SJCRH30 (cell line): ENCODE data around the gene PERM1. TPM values are rescaled to one million over a fixed set of nuclear protein-coding genes. Genes with fewer than 3 reads are reported as not detected.
A peak's percentile ranks its signal among the peaks of the same experiment; 100 is the strongest.

Experiments used
- DNase-seq, 2 experiments: peaks; one replicate each; pipeline ENCODE4 v3.0.0-alpha.2; 2015 to 2020
- H3K27ac ChIP-seq: fragments of 250-450 bp; sonication (Bioruptor Pico); 2 replicates; pipeline ENCODE4 v1.5.1; 2020; ENCODE audit warnings: mild to moderate bottlenecking, moderate library complexity
- H3K27me3 ChIP-seq: fragments of 250-450 bp; sonication (Bioruptor Pico); 2 replicates; pipeline ENCODE4 v1.5.1; 2020; ENCODE audit warnings: mild to moderate bottlenecking, moderate library complexity
- H3K36me3 ChIP-seq: fragments of 250-450 bp; sonication (Bioruptor Pico); 2 replicates; pipeline ENCODE4 v1.5.1; 2020; ENCODE audit warnings: mild to moderate bottlenecking, moderate library complexity
- H3K4me1 ChIP-seq: fragments of 250-450 bp; sonication (Bioruptor Pico); 2 replicates; pipeline ENCODE4 v1.5.1; 2020; ENCODE audit warnings: mild to moderate bottlenecking, moderate library complexity
- H3K4me3 ChIP-seq: fragments of 250-450 bp; sonication (Bioruptor Pico); 2 replicates; pipeline ENCODE4 v1.5.1; 2020; ENCODE audit warnings: mild to moderate bottlenecking, moderate library complexity
- H3K9me3 ChIP-seq: fragments of 250-450 bp; sonication (Bioruptor Pico); replicated peaks from 2 replicates; pipeline ENCODE4 v1.5.1; 2020; ENCODE audit warnings: mild to moderate bottlenecking, moderate library complexity
- total RNA-seq: library from RNA; depleted of rRNA; stranded (reverse); fragments of >200 nt; shearing (Covaris generic); gene quantifications from 2 replicates; pipeline ENCODE4 v1.2.3, GENCODE V29; 2014

Gene PERM1
- total RNA-seq, 1 experiment from 2014 or later, result not detected

GRCh38 chr1:970973-971730, 10.7 kb downstream of the PERM1 start:
- H3K9me3 ChIP-seq, result no peaks in the 10 kb centered on the region
- no peaks in the 10 kb centered on the region; the same call in 1 of the 2 replicates for H3K4me1 ChIP-seq
- H3K27me3 ChIP-seq, result peaks cover 3% of the 10 kb centered on the region; the same call in 1 of the 2 replicates
- H3K4me3 ChIP-seq, result no peak overlapping the region
- no peak for DNase-seq
- no peaks in the 10 kb centered on the region for H3K36me3 ChIP-seq
- no peak overlapping the region for H3K27ac ChIP-seq

- Histone ChIP-seq H3K4me3 (no peak overlapping the region), H3K9me3 (no peaks in the 10 kb centered on the region), H3K27me3 (peaks cover 3% of the 10 kb centered on the region; the same call in 1 of the 2 replicates), H3K27ac (no peak overlapping the region), H3K4me1 (no peaks in the 10 kb centered on the region), H3K36me3 (no peaks in the 10 kb centered on the region)
- DNase-seq, result no peak
Observed at GRCh38 chr1:970242-970972, 11.5 kb downstream of the PERM1 start.

GRCh38 chr1:969260-969855, 12.5 kb downstream of the PERM1 start:
- no peaks in the 10 kb centered on the region for H3K27me3 ChIP-seq

GRCh38 chr1:967466-968343, 14.2 kb downstream of the PERM1 start:
- no peak for DNase-seq
- no peak overlapping the region for H3K4me3 ChIP-seq
- no peaks in the 10 kb centered on the region for H3K36me3 ChIP-seq
- no peaks in the 10 kb centered on the region for H3K4me1 ChIP-seq
- H3K27ac ChIP-seq, result no peak overlapping the region
- no peaks in the 10 kb centered on the region for H3K9me3 ChIP-seq
- no peaks in the 10 kb centered on the region for H3K27me3 ChIP-seq

More at GRCh38 chr1:969260-969855, 12.5 kb downstream of the PERM1 start:
- no peaks in the 10 kb centered on the region for H3K4me1 ChIP-seq
- H3K9me3 ChIP-seq, result no peaks in the 10 kb centered on the region
- no peaks in the 10 kb centered on the region for H3K36me3 ChIP-seq
- DNase-seq, result no peak
- no peak overlapping the region for H3K27ac ChIP-seq
- no peak overlapping the region for H3K4me3 ChIP-seq

GRCh38 chr1:966704-967300, 15.1 kb downstream of the PERM1 start:
- Histone ChIP-seq H3K27me3 (no peaks in the 10 kb centered on the region), H3K4me3 (peak overlapping the region; percentile 48), H3K27ac (no peak overlapping the region), H3K9me3 (no peaks in the 10 kb centered on the region), H3K4me1 (no peaks in the 10 kb centered on the region), H3K36me3 (no peaks in the 10 kb centered on the region)
- peak; percentile 38 to 39 for DNase-seq

- no peaks in the 10 kb centered on the region for H3K4me1 ChIP-seq
- H3K36me3 ChIP-seq, result no peaks in the 10 kb centered on the region
- H3K27me3 ChIP-seq, result no peaks in the 10 kb centered on the region
- peak within 1 kb of the TSS; percentile 48 for H3K4me3 ChIP-seq
- DNase-seq, result no peak
- no peaks in the 10 kb centered on the region for H3K9me3 ChIP-seq
- no peak within 1 kb of the TSS for H3K27ac ChIP-seq
Observed at GRCh38 chr1:966135-966703, 15.7 kb downstream of the PERM1 start, which contains the start of gene PLEKHN1. TSS of gene PLEKHN1 (plus strand) at chr1:966482. CDS start at chr1:966532, 50 bp downstream.

- Histone ChIP-seq H3K4me1 (no peaks in the 10 kb centered on the region), H3K36me3 (no peaks in the 10 kb centered on the region), H3K27ac (no peak overlapping the region), H3K27me3 (no peaks in the 10 kb centered on the region), H3K4me3 (no peak overlapping the region), H3K9me3 (no peaks in the 10 kb centered on the region)
- no peak for DNase-seq
Observed at GRCh38 chr1:965526-966134, 16.3 kb downstream of the PERM1 start.

- no peak for DNase-seq
- no peaks in the 10 kb centered on the region for H3K27me3 ChIP-seq
- no peaks in the 10 kb centered on the region for H3K4me1 ChIP-seq
Observed at GRCh38 chr1:964691-965525, 17.0 kb downstream of the PERM1 start.

GRCh38 chr1:963746-964525, 18.0 kb downstream of the PERM1 start:
- H3K4me1 ChIP-seq, result no peaks in the 10 kb centered on the region
- H3K27me3 ChIP-seq, result no peaks in the 10 kb centered on the region
- H3K4me3 ChIP-seq, result no peak overlapping the region
- H3K36me3 ChIP-seq, result no peaks in the 10 kb centered on the region
- no peak overlapping the region for H3K27ac ChIP-seq
- DNase-seq, result no peak
- H3K9me3 ChIP-seq, result no peaks in the 10 kb centered on the region

More at GRCh38 chr1:964691-965525, 17.0 kb downstream of the PERM1 start:
- Histone ChIP-seq H3K27ac (no peak overlapping the region), H3K36me3 (no peaks in the 10 kb centered on the region), H3K9me3 (no peaks in the 10 kb centered on the region), H3K4me3 (no peak overlapping the region)

- Histone ChIP-seq H3K4me1 (no peaks in the 10 kb centered on the region), H3K27me3 (no peaks in the 10 kb centered on the region), H3K27ac (no peak overlapping the region), H3K4me3 (no peak overlapping the region), H3K36me3 (no peaks in the 10 kb centered on the region), H3K9me3 (no peaks in the 10 kb centered on the region)
- no peak for DNase-seq
Observed at GRCh38 chr1:963301-963651, 18.6 kb downstream of the PERM1 start.

- H3K9me3 ChIP-seq, result no peaks in the 10 kb centered on the region
- H3K4me1 ChIP-seq, result peaks cover 5% of the 10 kb centered on the region; the same call in 1 of the 2 replicates
Observed at GRCh38 chr1:962381-963300, 19.3 kb downstream of the PERM1 start.

More at GRCh38 chr1:962381-963300, 19.3 kb downstream of the PERM1 start:
- H3K27me3 ChIP-seq, result no peaks in the 10 kb centered on the region
- H3K4me3 ChIP-seq, result no peak overlapping the region
- H3K36me3 ChIP-seq, result no peaks in the 10 kb centered on the region
- H3K27ac ChIP-seq, result no peak overlapping the region
- no peak for DNase-seq
